GM19395 (cell line): Measurements from ENCODE around the gene C1QTNF3.
A peak's percentile ranks its signal among the peaks of the same experiment; 100 is the strongest.
"Not testable (repeated sequence)": the region's sequence is repeated elsewhere in the genome, so short reads cannot be mapped to it uniquely, and the experiment has no call there.

Experiments used
- ATAC-seq: cut with Tn5 transposase; IDR thresholded peaks from one replicate; pipeline ENCODE4 v1.9.1; 2021; ENCODE audit warnings: mild to moderate bottlenecking, moderate library complexity; ENCODE audit not compliant: unreplicated experiment

The C1QTNF3 gene

GRCh38 chr5:34053133-34053532 is 10.1 kb upstream of the C1QTNF3 start:
- no peak for ATAC-seq

- ATAC-seq, result no peak
Observed at GRCh38 chr5:34051374-34051980, 8.5 kb upstream of the C1QTNF3 start.

DNA sequence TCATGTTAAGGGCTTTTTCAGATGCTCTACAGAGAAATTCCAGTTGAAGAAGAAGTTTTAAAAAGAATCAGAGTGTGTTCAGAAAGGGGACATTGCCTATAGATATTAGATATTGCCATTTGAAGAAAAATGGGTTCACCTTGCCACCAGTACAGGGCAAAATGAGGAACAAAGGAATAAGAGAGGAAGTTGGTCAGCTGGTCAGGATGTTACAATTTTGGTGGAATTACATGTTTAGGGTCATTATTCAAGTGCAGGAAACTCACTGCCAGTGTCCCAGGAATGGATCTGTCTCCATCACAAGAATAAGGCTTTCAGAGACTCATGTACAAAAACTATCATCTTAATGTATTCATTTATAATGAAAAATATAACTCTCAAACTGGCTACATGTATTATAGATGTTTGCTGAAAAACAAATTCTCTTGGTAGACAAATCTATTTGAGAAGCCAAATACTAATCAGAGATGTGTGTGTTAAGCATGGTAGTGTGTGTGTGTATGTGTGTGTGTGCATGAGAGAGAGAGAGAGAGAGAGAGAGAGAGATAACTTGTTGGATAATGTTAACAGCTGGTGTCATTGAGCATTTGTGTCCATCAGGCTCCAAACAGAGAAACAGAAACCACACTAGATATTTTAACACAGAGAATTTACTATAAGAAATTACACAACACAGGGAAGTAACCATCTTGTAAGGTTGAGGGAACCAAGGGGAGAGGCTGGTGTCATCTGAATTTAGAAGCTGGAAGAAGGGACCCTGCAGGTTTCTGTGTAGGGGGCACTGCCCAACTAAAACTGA is 5.0 kb upstream of the C1QTNF3 start:
- no peak for ATAC-seq

DNA sequence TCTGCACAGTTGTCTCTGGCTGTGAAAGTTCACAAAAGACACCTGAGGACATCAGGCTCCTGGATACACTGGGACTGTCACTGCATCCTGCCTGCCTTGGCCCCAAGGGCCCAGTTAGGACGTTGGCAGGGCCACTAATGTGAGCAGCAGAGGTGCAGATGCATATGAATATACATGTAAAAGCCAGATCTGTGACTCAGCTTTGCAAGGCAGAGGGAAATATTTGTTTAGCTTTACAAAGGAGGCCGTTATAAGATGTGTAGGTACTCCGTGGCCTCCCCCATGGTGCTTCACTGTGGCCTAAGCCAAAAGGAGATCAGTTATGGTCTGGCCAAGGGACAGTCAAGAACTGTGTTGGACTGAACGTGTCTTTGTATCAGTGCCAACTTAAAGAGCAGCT is 4.1 kb upstream of the C1QTNF3 start:
- ATAC-seq, result no peak

- no peak for ATAC-seq
Observed at GRCh38 chr5:34045996-34046395, 3.0 kb upstream of the C1QTNF3 start.

GRCh38 chr5:34045023-34045422 is 2.0 kb upstream of the C1QTNF3 start:
- ATAC-seq, result no peak

- no peak for ATAC-seq
Observed at GRCh38 chr5:34042321-34042720, 692 bp downstream of the C1QTNF3 start.

DNA sequence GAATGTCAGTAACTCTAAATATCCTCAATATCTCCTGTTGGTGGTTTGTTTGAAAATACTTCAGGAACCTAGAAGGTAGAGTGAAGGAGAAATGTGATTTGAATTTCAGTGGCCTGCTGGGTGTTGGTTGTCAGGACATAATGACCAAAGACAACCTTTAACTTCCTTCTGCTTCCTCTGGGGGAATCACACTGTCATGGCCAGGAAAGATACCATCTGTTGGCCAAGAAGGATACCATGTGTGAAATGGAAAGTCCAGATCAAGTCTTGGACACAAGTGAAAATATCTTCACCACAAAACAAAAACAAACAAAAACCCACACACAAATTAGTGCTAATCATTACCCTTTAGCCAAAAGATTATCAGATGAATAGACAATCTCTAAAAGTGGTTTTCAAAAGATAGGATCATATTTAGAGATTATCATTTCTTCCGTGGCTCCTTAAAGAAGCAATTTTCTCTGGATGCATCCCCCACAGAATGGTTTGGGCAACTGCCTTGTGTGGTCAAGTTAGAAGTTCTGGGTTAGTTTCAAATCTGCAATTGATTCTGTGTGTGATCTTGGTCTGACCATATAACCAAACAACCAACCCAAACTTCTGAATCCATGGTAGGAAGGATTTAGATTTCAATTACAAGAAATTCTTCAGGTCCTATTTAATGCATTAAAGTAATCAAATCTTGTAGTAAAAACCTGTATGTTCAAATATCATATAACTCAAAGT is 1.6 kb downstream of the C1QTNF3 start:
- ATAC-seq, result no peak

GRCh38 chr5:34040472-34040871 is 2.5 kb downstream of the C1QTNF3 start:
- ATAC-seq, result no peak

DNA sequence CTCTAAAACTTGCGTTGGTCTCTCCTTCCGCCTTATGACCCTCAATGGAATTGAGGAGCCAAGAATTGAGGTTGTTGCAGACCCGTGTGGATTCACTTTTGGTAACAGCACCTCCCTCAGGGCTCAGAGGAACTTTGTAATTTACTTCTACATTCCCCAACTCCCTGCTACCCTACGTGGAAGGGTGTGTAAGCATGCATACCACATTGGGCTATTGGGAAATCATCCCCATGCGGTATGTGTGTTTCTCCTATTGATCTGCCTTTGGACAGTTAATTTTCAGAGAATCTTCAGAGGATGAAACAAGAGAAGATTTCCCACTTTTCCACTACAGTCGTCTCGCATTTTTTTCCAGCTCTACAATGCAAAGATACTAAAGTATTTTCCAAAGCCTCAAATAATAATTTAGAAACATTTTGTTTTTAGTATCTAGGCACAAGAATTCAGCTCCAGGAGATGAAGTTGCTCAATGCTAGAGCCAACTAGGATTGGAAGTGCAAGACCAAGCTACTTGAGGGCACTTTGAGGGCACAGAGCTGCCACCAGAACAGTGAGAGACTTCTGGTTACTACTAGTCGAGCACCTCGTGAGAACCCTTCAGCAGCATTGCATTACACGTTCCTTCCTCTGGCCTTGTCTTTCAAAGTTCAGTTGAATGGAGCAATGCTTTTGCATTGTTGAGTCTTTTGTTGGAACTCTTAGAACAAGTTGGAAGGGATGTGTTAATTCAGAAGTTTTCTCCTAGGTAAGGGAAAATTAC is 3.4 kb downstream of the C1QTNF3 start:
- no peak for ATAC-seq

GRCh38 chr5:34038838-34039237 is 4.2 kb downstream of the C1QTNF3 start:
- ATAC-seq, result no peak

DNA sequence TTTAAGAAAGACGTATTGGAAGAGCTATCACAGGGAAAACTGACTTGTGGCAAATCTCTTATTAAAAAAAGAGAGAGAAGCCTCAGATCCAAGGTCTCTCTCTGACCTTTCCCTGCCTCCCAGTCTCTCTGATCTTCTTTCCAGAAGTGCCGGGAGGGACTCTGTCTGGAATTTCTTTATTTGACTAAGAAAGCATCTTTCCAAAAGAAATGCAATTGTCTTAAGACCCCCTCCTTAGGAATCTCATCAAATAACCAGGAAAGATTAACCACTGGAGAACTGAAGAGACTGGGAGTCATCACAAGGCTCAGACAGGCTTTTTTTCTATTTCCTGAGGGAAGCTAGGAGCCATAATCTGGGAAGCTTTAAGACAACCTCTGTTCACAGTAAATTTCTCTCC is 4.6 kb downstream of the C1QTNF3 start:
- ATAC-seq, result no peak

- no peak for ATAC-seq
Observed at GRCh38 chr5:34037726-34038125, 5.3 kb downstream of the C1QTNF3 start.

GRCh38 chr5:34035756-34036155 is 7.3 kb downstream of the C1QTNF3 start:
- ATAC-seq, result no peak

- ATAC-seq, result peak; percentile 76
Observed at GRCh38 chr5:34034534-34035327, 8.3 kb downstream of the C1QTNF3 start.

GRCh38 chr5:34031966-34032365 is 11.0 kb downstream of the C1QTNF3 start:
- no peak for ATAC-seq

DNA sequence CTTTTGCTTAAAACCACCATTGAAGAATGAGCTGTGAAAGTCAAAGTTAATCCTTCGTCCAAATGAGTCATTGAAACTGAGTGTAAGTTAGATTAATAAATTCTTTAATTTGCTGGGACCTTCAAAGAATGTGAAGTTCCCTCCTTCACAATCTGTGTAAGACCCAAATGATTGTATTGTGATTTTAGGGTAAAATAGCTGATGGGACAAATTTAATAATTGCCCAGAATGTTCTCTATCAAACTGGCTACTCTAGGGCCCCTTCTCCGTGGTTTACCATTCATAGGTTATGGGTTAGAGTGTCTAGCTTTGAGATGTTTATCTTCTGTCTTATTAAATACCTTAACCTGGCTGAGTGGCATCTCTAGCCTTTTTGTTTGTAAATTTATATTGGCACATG is 11.9 kb downstream of the C1QTNF3 start:
- ATAC-seq, result no peak

GRCh38 chr5:34030585-34030984 is 12.4 kb downstream of the C1QTNF3 start:
- not testable (repeated sequence) for ATAC-seq

DNA sequence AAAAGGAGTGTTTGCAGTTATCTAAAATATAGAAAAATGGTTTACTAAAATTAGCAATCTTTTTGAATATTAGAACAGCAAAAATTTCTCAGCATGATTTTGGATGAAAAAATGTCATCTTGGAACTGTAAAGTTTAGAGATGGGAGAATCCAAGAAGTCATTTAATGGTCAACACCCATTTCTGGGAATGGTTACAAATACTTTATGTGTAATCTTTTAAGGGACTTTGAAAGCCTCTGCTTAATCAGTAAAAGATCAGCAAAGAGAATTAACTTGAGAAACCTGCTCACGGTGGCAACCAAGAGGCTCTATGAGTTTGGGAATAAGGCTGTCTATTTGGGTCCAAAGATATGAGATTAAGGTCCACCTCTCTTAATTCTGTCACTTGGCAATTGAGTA is 13.0 kb downstream of the C1QTNF3 start:
- no peak for ATAC-seq

GRCh38 chr5:34028349-34028748 is 14.7 kb downstream of the C1QTNF3 start:
- no peak for ATAC-seq
